ENCODE measurements around the gene HILPDA.
A peak's percentile ranks its signal among the peaks of the same experiment; 100 is the strongest.

Gene HILPDA

GRCh38 chr7:128455543-128456254 is at the start of gene HILPDA:
TSS of gene HILPDA (plus strand) at chr7:128455878. CDS start at chr7:128457269, 1,391 bp downstream.
- peak; percentile 92 for DNase-seq (ENCODE audit: low spot score)

- DNase-seq (ENCODE audit: low spot score) = no peak
Observed at GRCh38 chr7:128406314-128407232, 49.1 kb upstream of the HILPDA start.

GRCh38 chr7:128407233-128407589 is 48.5 kb upstream of the HILPDA start:
- no peak for DNase-seq (ENCODE audit: low spot score)

- no peak for DNase-seq (ENCODE audit: low spot score)
Observed at GRCh38 chr7:128407751-128408708, 47.6 kb upstream of the HILPDA start.

DNA sequence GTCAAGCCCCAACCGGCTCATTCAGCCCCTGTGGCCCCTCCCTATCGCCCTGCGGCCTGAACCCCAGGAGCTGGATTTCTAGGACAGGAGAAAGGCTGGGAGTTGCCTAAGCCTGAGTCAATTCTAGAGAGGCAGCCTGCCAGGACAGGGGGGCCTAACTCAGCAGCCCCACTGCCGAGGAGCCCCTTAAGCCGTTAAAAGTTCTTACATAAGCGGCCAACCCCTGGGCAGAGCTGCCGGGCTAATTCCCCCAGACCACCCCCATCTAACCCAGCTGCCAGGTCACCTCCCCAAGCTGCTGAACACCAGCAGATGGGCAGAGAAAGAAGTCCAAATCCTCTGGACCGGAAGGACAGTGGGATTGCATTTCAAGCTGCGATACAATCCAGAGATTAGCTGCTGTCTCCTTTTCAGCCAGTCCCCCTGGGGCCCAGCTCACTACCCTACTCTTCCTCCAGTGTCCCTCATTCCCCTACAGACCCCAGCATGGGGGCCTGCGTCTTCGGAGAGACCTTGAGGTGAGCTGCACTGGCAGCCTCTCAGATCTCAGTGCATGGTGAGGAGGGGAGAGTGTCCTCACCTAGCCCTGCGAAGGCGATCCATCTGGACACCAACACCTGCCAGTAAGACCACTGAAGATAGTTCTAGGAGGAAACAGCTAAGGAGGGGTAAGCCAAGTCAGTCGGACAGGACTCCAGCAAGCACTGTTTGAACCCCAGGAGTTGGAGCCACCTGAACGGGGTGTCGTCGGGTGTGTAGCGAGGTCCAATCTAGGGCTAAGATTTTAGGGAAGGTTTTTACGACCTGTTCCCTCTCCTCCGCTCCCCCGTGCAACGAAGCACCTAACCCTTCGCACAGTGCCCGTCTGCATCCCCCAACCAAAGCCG is 46.7 kb upstream of the HILPDA start:
- no peak for DNase-seq (ENCODE audit: low spot score)

GRCh38 chr7:128409596-128410450 is 45.9 kb upstream of the HILPDA start, which contains the start of gene IMPDH1:
TSS of gene IMPDH1 (minus strand) at chr7:128409982. CDS start at chr7:128409901, 81 bp downstream.
- peak; percentile 66 for DNase-seq (ENCODE audit: low spot score)

DNA sequence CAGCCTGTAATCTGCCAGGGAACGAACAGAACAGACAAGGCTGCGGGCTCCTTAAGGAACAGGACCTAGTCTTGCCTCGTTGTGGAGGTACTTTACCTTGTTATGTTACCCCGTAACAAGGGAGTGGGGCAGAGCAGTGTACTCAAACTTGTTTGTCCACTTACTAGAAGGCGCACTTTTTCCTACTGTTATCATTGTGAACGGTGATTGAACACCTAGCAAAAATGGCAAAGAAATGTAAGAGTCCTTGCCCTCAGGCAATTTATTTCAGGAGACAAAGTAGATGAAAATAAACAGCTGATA is 45.3 kb upstream of the HILPDA start:
- DNase-seq (ENCODE audit: low spot score) = no peak

- no peak for DNase-seq (ENCODE audit: low spot score)
Observed at GRCh38 chr7:128415217-128415785, 40.4 kb upstream of the HILPDA start.

DNA sequence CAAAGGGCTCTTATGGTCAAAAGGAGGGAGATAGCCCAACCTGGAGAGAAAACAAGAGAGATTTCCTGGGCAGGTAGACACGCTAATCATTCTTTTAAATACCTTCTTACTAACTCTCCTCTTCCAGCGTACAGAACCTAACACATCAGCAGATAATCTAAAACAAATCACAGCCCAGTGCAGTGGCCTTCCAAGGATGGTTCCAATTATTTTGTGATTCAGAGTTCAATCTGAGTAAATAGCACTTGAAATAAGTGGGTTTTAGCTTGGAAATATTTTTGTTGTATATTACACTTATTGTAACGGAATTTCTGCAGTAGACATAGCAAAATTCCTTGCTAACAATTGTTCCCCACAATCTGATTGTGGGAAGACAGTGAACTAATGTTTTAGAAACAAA is 38.6 kb upstream of the HILPDA start:
- DNase-seq (ENCODE audit: low spot score) = no peak

DNA sequence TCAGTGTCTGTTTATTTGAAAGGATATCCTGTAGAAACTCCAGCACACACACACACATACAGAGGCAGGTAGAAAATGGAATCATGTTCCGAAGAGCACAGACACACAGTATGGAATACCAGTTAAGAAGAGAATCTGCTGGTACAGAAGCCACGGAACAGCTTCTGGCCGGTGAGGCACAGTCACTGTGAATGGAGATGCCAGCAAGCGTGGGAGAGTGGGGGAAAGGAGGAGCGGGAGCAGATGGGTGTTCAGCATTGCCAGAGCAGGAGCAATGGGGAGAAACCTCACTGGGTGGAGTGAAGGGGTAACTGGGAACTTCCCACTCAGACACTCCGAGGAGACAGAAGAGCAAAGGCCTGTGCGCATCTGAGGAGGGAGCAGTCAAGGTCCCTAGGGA is 36.4 kb upstream of the HILPDA start:
- DNase-seq (ENCODE audit: low spot score) = no peak

DNA sequence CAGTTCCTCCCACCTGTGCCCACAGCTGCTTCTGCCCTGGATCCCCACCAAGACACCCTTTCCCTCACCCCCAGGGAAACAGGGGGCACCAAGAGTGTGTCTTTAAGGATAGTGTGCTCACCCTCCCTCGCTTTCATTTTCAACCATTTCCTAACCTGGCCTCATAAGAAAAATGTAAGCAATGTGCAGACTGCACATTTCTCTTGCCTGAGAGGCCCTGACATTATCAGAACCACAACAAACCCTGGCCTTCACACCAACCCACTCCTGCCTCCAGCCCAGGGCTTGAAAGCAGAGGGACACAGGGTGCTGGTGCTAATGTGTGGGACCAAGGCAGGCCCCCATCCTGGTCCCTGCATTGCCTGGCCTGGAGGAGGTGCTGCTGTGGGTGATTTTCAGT is 34.9 kb upstream of the HILPDA start:
- no peak for DNase-seq (ENCODE audit: low spot score)

DNA sequence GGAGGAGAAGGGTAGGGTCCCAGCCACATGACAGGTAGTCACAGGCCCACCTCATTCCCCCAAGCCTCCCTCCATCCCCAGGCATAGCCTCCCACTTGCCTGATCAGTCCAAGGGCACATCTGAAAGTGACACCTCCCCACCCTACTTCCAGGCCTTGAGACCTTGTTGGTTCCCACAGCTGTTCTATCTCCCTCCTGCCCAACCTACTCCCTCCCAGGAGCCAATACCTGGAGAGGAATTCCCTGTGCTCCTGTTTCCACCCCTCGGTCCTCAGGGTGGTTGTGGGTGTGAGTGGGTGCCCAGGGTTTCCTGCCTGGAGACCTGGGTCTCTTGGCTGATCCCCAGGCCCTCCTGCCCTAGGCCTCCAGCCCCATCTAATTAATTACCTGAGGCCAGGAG is 34.3 kb upstream of the HILPDA start:
- DNase-seq (ENCODE audit: low spot score) = no peak

GRCh38 chr7:128422037-128422436 is 33.6 kb upstream of the HILPDA start:
- DNase-seq (ENCODE audit: low spot score) = no peak

DNA sequence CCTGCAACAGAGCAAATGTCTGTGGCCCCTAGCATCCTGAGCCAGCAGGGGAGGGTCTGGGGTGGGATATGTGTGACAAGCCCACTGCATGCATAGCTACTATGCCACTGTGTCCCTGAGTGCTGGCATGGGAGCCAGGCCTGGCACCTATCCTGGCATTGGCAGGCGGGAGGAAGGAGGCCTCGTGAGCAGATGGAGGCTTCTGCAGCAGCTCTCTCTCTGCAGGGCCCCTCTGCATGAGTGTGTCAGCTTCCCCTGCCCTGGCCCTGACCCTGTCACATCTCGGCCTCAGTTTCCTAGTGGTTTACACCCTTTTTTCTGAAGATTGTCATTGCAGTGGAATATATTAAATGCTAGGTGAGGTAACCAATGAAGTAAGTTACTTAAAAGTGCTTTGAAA is 32.8 kb upstream of the HILPDA start:
- no peak for DNase-seq (ENCODE audit: low spot score)

- DNase-seq (ENCODE audit: low spot score) = no peak
Observed at GRCh38 chr7:128424686-128425275, 30.9 kb upstream of the HILPDA start.

DNA sequence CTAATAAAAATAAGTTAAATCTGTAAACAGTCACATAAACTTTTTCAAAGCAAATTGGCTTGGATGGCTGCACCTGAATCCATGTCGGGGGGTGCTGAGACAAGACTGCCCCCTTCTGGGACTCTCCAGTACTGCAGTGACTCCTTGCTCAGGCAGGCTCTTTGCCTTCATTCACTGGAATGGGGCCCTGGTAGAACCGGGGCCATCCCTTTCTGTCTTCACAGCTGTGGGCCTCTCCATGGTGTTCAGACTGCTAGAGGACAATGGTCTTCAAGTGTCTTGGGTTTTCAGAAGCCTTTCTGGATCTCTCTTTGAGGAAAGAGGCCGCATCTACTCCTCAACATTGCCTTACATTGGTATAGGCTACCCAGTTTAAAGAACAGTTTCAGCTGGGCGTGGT is 29.8 kb upstream of the HILPDA start:
- peak; percentile 65 for DNase-seq (ENCODE audit: low spot score)

GRCh38 chr7:128427289-128427891 is 28.3 kb upstream of the HILPDA start:
- DNase-seq (ENCODE audit: low spot score) = peak; percentile 59

GRCh38 chr7:128430207-128430606 is 25.5 kb upstream of the HILPDA start:
- no peak for DNase-seq (ENCODE audit: low spot score)

GRCh38 chr7:128431221-128431620 is 24.5 kb upstream of the HILPDA start:
- DNase-seq (ENCODE audit: low spot score) = no peak
